ENCODE data around the gene DLGAP4.

Gene DLGAP4

DNA sequence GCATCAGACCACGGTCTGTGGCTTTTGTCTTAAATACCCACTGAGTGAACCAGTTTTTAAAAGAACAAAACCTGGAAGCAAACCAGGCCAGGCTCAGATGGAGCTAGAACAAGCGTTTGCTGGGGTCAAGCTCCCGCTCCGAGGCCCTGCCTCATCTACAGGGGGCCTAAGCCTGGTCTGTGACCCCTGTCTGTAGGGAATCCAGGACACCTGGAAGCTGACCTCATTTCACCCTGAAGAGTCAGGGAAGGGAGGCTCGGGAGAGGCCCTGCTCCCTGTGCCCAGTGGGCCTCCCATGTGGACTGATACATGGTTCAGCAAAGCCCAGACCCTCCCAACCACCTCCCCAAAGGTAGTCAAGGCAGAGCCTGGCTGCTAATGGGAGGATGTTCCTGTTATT, 26.8 kb upstream of the DLGAP4 start:
- H3K4me3 ChIP-seq (ENCODE audit: low read depth, low read length): no peak overlapping the region
- DNase-seq (ENCODE audit: low read depth): no peak
- TF ChIP-seq CTCF (conservative IDR thresholded peaks at IDR 0.05; ENCODE audit: low read depth, low read length): no peak

DNA sequence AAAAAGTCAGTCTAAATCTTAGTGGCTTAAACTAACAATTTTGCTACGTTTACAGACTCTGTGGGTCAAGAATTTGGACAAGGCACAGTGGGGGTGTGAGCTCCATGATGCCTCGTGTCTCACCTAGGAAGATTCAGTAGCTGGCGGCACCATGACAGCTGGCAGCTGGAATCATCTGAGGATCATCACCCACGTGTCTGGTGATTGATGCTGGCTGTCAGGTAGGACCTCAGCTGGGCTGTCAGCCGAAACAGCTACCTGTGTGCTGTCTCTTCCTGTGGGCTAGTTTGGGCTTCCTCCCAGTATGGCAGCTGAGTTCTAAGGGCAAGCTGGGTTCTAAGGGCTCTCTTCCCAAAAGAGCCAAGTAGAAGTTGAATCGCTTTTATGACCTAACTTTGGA, 26.4 kb upstream of the DLGAP4 start:
- no peak overlapping the region for H3K4me3 ChIP-seq (ENCODE audit: low read depth, low read length)

GRCh38 chr20:36281785-36282380, 24.3 kb upstream of the DLGAP4 start:
- H3K4me3 ChIP-seq (ENCODE audit: low read depth, low read length): no peak overlapping the region
- DNase-seq (ENCODE audit: low read depth): no peak
- TF ChIP-seq CTCF (conservative IDR thresholded peaks at IDR 0.05; ENCODE audit: low read depth, low read length): no peak

More for the DNA sequence above, 26.4 kb upstream of the DLGAP4 start:
- no peak for DNase-seq (ENCODE audit: low read depth)
- TF ChIP-seq CTCF (conservative IDR thresholded peaks at IDR 0.05; ENCODE audit: low read depth, low read length): no peak

- no peak for TF ChIP-seq CTCF (conservative IDR thresholded peaks at IDR 0.05; ENCODE audit: low read depth, low read length)
- no peak for DNase-seq (ENCODE audit: low read depth)
- no peak overlapping the region for H3K4me3 ChIP-seq (ENCODE audit: low read depth, low read length)
Measured at GRCh38 chr20:36284751-36285150, 21.4 kb upstream of the DLGAP4 start.

DNA sequence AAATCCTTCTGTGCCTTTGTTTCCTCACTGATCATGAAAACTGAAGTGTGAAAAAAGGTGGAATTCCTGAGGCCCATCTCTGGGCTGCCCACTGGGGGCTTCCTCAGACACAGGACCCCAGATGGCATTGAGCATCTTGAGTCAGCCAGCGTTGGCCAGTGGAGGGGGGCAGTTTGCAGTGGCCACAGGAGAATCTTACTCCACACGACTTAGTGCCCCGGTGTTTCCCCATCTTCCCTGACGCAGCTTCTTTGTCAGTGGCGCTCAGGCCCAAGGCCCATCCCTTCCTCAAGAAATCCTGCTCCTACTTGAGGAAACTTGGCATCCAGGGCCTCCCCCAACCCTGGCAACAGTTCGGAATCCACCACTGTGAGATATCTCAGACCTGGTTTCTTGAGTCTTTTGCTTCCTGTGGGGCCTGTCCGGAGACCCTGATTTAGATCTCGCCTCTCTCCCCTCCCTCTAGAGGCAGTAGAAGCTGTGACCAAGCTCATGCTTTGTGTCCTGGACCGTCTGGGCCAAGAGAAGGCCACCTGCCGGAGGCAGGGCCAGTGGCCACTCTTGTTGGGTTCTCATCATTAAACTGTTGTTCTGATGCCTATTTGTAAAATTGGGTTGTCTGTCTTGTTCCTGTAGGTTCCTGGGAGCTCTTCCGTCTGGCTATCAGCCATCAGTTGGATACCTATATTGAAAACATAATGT, 20.2 kb upstream of the DLGAP4 start:
- no peak for TF ChIP-seq CTCF (conservative IDR thresholded peaks at IDR 0.05; ENCODE audit: low read depth, low read length)
- DNase-seq (ENCODE audit: low read depth): no peak
- no peak overlapping the region for H3K4me3 ChIP-seq (ENCODE audit: low read depth, low read length)

GRCh38 chr20:36297656-36298055, 8.5 kb upstream of the DLGAP4 start:
- no peak for DNase-seq (ENCODE audit: low read depth)
- TF ChIP-seq CTCF (conservative IDR thresholded peaks at IDR 0.05; ENCODE audit: low read depth, low read length): no peak
- H3K4me3 ChIP-seq (ENCODE audit: low read depth, low read length): no peak overlapping the region

- no peak for DNase-seq (ENCODE audit: low read depth)
- no peak for TF ChIP-seq CTCF (conservative IDR thresholded peaks at IDR 0.05; ENCODE audit: low read depth, low read length)
- no peak overlapping the region for H3K4me3 ChIP-seq (ENCODE audit: low read depth, low read length)
Measured at GRCh38 chr20:36298061-36298460, 8.1 kb upstream of the DLGAP4 start.
